ENCODE measurements around the gene FMN1.

FMN1 gene

DNA sequence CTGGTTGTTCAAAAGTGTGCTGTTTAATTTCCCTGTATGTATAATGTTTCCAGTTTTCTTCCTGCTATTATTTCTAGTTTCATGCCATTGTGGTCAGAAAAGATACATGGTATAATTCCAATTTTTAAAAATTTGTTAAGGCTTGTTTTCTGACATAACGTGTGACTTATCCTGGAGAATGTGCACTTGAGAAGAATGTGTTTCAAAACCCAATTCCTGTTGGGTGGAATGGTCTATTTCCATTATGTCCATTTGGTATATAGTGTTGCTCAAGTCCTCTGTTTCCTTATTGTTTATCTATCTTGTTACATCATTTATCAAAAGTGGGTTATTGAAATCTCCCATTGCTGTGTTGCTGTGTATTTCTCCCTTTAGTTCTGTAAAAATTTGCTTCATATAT is 261.3 kb downstream of the FMN1 start:
- peaks cover 14% of the 10 kb centered on the region for H3K27me3 Mint-ChIP-seq
- no peak overlapping the region for H3K4me3 Mint-ChIP-seq
- H3K4me1 Mint-ChIP-seq: no peaks in the 10 kb centered on the region
- peaks cover 17% of the 10 kb centered on the region for H3K9me3 Mint-ChIP-seq
- H3K36me3 Mint-ChIP-seq: peaks cover 2% of the 10 kb centered on the region
- H3K27ac Mint-ChIP-seq: no peak overlapping the region

DNA sequence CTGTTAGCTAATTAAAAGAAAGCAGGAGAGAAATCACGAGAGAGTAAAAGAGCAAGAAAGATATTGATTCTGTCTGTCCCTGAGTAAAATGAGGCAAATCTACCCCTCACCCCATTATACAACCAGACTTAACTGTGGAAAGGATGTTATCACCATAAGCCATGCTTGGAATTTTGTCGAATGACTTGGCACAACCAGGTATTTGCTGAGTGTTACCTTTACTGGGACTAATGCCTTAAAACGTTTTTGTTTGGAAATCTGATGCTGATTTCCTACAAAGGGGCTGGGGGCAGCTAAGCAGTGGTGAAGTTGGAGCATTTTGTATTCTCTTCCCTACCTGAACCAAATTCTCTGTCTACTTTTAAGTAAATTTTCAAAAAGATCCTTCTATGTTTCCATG is 265.6 kb downstream of the FMN1 start:
- Mint-ChIP-seq H3K36me3 (no peaks in the 10 kb centered on the region), H3K27me3 (no peaks in the 10 kb centered on the region), H3K4me1 (no peaks in the 10 kb centered on the region), H3K27ac (no peak overlapping the region), H3K4me3 (no peak overlapping the region), H3K9me3 (peaks cover 7% of the 10 kb centered on the region)

DNA sequence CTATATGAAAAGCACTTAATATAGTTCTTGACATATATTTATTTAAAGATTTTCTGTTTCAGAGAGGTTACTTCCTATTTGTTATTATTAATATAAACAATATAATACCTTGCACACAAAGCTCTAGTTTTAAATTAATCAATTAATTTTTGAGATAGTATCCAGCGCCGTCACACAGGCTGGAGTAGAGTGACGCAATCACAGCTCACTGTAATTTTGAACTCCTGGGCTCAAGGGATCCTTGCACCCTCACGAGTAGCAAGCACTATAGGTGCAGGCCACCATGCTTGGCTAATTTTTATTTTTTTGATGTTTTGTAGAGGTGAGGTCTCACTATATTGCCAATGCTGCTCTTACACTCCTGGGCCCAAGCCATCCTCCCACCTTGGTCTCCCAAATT is 267.4 kb downstream of the FMN1 start:
- Mint-ChIP-seq H3K4me1 (no peaks in the 10 kb centered on the region), H3K4me3 (no peak overlapping the region), H3K27ac (no peak overlapping the region), H3K36me3 (no peaks in the 10 kb centered on the region), H3K27me3 (no peaks in the 10 kb centered on the region), H3K9me3 (peaks cover 7% of the 10 kb centered on the region)

DNA sequence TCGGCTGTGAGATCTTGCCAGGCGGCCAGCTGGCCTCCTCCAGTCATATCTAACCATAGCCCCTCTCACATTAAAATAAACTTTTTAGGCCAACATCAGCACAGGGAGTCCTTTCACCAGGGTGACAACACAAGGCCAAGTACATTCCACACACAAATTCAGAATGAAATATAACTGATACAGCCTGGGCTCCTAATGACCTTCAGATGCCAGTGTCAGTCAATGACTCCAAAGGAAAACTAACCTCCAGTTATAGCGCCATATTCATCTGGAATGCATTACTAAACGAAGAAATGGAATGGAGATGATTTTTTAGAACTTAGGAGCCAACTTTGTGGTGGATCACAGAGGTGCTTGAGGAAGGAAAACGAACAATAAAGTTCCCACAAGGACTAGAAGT is 271.3 kb downstream of the FMN1 start:
- Mint-ChIP-seq H3K27ac (no peak overlapping the region), H3K36me3 (no peaks in the 10 kb centered on the region), H3K4me3 (no peak overlapping the region), H3K4me1 (no peaks in the 10 kb centered on the region), H3K9me3 (no peaks in the 10 kb centered on the region), H3K27me3 (peaks cover 2% of the 10 kb centered on the region)

DNA sequence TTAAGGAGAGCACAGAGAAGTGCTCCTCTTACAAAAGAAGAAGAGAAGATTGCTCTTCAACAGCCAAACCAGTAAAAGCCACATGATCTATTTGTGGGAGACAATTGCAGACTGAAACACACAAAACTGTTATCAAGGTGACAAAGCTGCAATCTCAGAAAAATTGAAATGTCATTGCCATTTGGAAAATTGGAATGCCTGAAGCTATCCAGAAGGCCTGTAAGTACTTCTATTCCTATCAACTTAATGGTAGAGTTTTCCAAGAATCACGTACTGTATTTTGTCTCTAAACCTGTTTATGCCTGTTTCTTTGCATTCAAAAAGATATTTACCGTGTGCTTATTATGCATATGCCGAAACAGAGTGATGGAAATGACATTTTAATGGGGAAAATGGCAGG is 272.0 kb downstream of the FMN1 start:
- no peaks in the 10 kb centered on the region for H3K36me3 Mint-ChIP-seq
- no peaks in the 10 kb centered on the region for H3K9me3 Mint-ChIP-seq
- H3K4me3 Mint-ChIP-seq: no peak overlapping the region
- H3K27me3 Mint-ChIP-seq: peaks cover 2% of the 10 kb centered on the region
- no peaks in the 10 kb centered on the region for H3K4me1 Mint-ChIP-seq
- no peak overlapping the region for H3K27ac Mint-ChIP-seq

DNA sequence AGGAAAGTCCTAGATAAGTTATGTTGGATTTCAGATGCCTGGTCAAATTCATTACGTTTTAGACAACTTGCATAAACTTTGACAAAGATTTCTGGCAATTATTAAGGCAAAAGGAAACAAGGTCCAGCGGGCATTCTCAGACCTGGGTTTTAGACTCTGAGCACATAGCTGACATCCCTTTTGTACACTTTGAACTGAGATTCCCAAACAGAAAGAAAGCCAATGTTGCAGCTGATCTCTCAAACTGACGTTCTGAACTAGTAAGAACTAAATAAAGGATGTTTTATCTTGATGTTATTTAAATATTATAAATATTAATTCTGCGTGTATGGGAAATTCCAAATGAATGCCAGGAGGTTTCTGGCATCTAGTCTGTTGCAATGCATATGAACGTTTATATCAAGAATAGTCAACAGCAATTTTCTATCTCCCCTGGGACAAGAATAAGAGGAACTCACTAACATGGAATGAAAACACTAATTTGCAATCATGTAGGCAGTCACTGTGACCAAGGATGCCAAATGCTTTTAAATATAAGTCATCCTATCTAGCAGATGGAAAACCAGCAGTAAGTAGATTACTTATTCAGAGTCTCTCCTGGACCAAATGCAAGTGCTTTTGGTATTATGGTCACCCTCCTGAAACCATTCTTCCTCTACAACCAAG is 274.6 kb downstream of the FMN1 start:
- Mint-ChIP-seq H3K9me3 (no peaks in the 10 kb centered on the region), H3K27me3 (peaks cover 2% of the 10 kb centered on the region), H3K4me1 (no peaks in the 10 kb centered on the region), H3K36me3 (no peaks in the 10 kb centered on the region), H3K27ac (no peak overlapping the region), H3K4me3 (no peak overlapping the region)

DNA sequence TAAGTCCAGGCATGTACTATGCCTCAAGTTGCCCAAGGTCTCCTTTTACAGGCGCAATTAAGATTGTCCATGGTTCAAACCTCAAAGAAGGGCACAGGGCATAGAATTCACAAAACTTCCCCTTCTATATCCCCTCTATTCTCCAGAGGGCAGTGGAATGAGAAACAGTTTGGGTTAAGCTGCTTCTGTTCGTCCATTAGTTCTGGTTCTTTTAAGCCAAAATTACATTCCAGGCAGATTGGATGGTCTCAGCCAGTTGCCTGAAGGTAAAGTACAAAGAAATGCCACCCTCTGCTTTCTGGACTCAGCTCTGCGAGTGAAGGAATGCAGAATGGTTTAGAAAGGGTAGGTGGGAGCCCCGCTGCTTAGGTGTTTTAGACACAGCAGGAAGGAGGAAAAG is 276.0 kb downstream of the FMN1 start:
- H3K9me3 Mint-ChIP-seq: no peaks in the 10 kb centered on the region
- no peak overlapping the region for H3K4me3 Mint-ChIP-seq
- peaks cover 2% of the 10 kb centered on the region for H3K27me3 Mint-ChIP-seq
- no peaks in the 10 kb centered on the region for H3K36me3 Mint-ChIP-seq
- no peak overlapping the region for H3K27ac Mint-ChIP-seq
- no peaks in the 10 kb centered on the region for H3K4me1 Mint-ChIP-seq

DNA sequence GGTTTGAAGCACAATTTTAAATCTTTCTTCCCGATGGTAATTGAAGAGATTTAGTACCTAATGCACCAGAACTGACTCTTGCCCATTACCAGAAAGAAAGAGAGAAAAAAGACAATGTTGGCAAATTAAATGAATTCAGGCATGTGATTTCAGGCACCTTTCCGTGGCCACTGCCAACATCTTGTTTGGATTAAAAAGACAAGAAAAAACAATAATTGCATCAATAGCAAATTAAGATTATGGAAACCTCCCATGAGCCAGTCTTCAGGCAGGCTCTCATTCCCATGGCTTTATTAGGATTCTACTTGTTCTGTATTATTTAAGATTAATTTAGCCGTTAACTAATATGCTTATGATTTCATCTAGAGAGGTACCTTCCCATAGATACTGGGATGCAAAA is 283.7 kb downstream of the FMN1 start:
- H3K27ac Mint-ChIP-seq: no peak overlapping the region
- no peaks in the 10 kb centered on the region for H3K4me1 Mint-ChIP-seq
- no peak overlapping the region for H3K4me3 Mint-ChIP-seq
- no peaks in the 10 kb centered on the region for H3K36me3 Mint-ChIP-seq
- H3K9me3 Mint-ChIP-seq: no peaks in the 10 kb centered on the region
- H3K27me3 Mint-ChIP-seq: peaks cover 2% of the 10 kb centered on the region

DNA sequence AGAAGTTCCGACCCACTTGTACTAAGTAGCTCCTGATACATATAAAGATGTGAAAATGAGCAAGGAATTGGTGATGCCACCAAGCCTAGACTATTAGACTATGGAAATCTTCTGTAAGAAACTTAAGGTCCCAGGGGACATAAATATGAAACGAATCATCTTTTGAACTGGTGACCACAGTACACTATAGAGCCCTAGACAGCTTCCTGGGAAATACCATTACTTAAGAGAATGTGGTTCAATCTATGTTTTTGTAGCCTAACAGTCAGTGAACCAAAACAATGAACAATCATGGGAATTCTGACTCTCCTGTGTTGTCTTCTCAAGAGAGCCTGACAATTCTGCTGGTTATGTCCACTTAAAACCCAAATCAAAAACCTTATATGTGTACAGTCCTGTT is 285.1 kb downstream of the FMN1 start:
- Mint-ChIP-seq H3K36me3 (no peaks in the 10 kb centered on the region), H3K4me3 (no peak overlapping the region), H3K27me3 (peaks cover 2% of the 10 kb centered on the region), H3K9me3 (no peaks in the 10 kb centered on the region), H3K27ac (no peak overlapping the region), H3K4me1 (no peaks in the 10 kb centered on the region)

DNA sequence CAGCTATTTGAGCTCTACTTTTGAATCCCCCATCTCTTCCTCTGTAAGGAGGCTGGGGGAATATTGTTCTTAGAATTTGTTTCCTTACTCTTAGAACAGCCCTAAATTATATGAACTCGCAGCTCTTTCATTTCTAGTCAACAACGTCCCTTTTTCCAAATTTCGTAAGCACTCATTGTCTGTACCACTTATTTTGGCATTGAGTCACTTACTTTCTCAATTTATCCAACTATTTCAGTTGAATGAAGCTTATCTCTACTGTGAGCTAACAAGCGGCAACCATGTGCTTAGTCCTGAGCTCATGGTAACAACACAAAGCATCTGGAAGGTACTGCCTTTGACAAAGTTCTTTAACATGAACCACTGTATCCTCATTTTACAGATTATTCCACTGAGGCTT is 285.6 kb downstream of the FMN1 start:
- no peaks in the 10 kb centered on the region for H3K9me3 Mint-ChIP-seq
- no peaks in the 10 kb centered on the region for H3K4me1 Mint-ChIP-seq
- H3K27me3 Mint-ChIP-seq: peaks cover 2% of the 10 kb centered on the region
- no peak overlapping the region for H3K4me3 Mint-ChIP-seq
- no peaks in the 10 kb centered on the region for H3K36me3 Mint-ChIP-seq
- no peak overlapping the region for H3K27ac Mint-ChIP-seq

DNA sequence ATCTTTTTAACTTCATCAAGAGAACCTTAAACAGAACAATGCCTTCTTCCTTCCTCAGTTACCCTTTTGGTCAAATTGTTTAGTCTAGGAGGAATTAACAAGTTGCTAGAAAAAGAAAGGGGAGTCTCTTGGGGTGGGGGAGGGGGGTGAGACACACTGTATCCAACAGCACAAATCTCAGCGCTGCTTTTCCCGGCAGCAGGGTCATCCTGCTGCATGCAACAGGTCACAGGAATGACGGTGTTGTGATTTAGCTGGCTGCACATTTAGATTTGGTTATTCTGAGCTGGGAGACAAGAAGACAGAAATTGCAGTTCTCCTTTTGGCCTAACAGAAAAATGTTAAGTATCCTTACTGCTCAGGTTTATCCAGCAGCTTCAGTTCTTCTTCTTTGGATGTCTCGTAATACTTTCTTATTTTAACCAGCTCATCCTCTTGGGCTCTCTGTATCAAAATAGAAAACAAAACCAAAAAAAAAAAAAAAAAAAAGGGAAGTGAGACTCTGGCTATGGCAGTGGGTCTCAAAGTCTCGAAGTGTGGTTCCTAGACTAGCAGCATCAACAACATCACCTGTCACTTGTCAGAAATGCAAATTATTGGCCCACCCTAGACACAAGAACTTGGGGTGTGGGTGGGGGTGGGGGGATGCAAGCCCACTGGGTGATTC is 286.2 kb downstream of the FMN1 start:
- Mint-ChIP-seq H3K27ac (no peak overlapping the region), H3K4me3 (no peak overlapping the region), H3K36me3 (no peaks in the 10 kb centered on the region), H3K4me1 (no peaks in the 10 kb centered on the region), H3K9me3 (no peaks in the 10 kb centered on the region), H3K27me3 (peaks cover 2% of the 10 kb centered on the region)

DNA sequence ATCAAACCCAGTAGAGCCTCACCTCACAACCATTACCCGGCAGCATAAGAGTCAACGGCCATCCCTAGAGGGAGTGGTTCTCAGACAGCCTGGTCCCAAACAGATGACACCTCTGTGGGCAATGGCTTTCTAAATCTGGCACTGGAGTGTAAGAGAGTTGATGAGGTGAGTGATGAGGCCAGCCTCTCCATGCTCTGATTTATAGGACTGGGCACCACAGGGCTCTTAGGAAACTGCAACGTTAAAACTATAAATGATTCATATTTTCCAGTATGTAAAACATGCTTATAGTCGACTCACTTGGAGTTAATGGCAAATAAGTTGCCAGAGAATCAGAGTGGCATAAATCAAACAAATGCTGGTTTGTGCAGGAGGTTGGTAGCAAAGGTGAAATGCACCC is 289.0 kb downstream of the FMN1 start:
- H3K27ac Mint-ChIP-seq: no peak overlapping the region
- H3K27me3 Mint-ChIP-seq: peaks cover under 1% of the 10 kb centered on the region
- H3K4me3 Mint-ChIP-seq: no peak overlapping the region
- H3K9me3 Mint-ChIP-seq: no peaks in the 10 kb centered on the region
- H3K36me3 Mint-ChIP-seq: no peaks in the 10 kb centered on the region
- H3K4me1 Mint-ChIP-seq: no peaks in the 10 kb centered on the region

DNA sequence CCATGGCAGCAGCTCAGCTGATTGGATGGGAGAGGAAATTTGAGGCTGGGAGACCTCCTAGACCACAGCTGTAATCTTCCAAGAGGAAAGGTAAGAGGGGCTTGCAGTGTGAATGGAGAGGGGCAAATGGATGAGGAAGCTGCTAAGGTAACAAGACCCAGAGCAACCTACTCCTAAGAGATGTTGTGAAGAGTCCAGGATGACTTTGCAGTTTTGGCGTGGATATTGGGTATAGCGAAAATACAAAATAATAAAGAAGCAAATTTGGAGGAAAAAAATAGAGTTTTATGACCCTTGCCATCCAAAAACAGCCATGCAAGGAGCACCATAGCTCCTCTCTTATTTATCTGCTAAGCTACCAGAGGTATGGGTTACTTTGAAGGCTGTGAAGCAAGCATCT is 290.1 kb downstream of the FMN1 start:
- no peak overlapping the region for H3K27ac Mint-ChIP-seq
- no peak overlapping the region for H3K4me3 Mint-ChIP-seq
- H3K36me3 Mint-ChIP-seq: no peaks in the 10 kb centered on the region
- H3K4me1 Mint-ChIP-seq: no peaks in the 10 kb centered on the region
- H3K27me3 Mint-ChIP-seq: no peaks in the 10 kb centered on the region
- no peaks in the 10 kb centered on the region for H3K9me3 Mint-ChIP-seq

DNA sequence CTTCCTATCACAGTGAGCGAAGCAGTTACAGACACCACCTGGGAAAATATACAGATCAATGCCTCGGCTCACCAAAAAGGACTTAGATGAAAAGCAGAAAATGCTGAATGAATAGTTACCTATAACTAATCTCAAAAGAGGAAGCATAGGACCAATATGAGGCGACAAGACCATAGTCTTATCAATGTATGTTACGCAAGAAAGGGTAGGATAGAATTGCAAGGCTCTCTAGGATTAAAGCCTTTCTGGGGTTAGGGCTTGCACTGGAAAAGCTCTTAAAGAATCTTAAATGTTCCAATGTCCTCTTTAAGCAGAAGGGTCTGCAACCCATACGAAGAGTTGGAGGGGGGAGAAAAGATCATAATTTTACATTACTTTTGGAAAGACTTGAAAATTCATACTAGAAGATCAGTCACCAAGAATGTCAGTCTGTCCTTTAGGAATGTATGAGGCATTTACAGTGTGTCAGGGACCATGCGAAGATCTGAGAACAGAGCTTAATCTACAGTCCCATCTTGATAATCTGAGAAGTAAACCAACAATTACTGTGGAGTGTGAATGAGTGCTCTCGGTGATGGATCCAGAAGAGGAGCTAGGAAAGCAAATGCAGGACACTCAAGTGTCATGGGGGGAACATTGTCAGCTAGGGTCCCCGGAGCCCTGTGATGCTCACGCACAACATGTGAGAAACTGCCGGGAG is 290.8 kb downstream of the FMN1 start:
- Mint-ChIP-seq H3K9me3 (no peaks in the 10 kb centered on the region), H3K36me3 (no peaks in the 10 kb centered on the region), H3K27me3 (no peaks in the 10 kb centered on the region), H3K4me3 (no peak overlapping the region), H3K27ac (no peak overlapping the region), H3K4me1 (no peaks in the 10 kb centered on the region)

DNA sequence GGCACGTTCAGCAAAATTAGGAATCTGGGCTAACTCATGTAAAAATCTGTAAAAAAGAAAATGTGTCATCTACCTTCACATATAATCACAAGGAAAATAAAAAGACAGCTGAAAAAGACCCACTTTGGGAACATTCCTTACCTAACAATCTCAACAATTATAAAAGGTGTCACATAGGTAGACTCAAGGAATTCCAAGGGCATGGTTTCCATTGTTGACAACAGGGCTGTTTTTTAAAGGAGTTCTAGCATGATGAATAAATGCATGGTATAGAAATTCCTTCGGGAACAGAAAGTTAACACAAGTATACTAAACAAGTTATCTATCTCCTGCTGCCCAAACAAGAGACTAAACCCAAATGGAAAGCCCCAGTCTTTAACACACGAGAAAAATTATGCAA is 292.5 kb downstream of the FMN1 start:
- H3K9me3 Mint-ChIP-seq: no peaks in the 10 kb centered on the region
- no peak overlapping the region for H3K27ac Mint-ChIP-seq
- no peaks in the 10 kb centered on the region for H3K4me1 Mint-ChIP-seq
- no peak overlapping the region for H3K4me3 Mint-ChIP-seq
- H3K36me3 Mint-ChIP-seq: no peaks in the 10 kb centered on the region
- no peaks in the 10 kb centered on the region for H3K27me3 Mint-ChIP-seq

DNA sequence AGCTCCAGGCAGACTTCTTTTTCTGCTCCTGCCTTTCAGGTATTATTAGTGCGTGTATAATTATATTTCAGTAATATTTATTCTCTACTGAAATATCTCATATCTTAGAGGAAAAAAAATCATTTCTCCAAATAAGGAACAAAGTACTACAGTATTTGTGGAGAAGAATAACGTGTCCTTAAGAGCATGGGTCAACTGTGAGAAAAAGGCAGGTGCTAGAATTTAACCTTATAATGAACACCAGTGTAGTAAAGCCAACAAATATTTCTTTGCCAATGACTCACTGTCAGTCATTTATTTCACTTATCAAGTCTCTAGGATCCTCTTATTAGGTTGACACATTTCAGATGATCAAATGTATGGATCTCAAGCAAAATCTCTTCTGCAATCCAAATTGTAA is 293.3 kb downstream of the FMN1 start:
- no peaks in the 10 kb centered on the region for H3K36me3 Mint-ChIP-seq
- H3K27ac Mint-ChIP-seq: no peak overlapping the region
- H3K4me1 Mint-ChIP-seq: no peaks in the 10 kb centered on the region
- peaks cover 3% of the 10 kb centered on the region for H3K27me3 Mint-ChIP-seq
- no peak overlapping the region for H3K4me3 Mint-ChIP-seq
- no peaks in the 10 kb centered on the region for H3K9me3 Mint-ChIP-seq
